ENCODE results near the gene TBC1D16. TPM values are rescaled to one million over a fixed set of nuclear protein-coding genes. Genes with fewer than 3 reads are reported as not detected.

Gene TBC1D16
- total RNA-seq, 1 experiment from 2014 or later = 55.4 TPM

DNA sequence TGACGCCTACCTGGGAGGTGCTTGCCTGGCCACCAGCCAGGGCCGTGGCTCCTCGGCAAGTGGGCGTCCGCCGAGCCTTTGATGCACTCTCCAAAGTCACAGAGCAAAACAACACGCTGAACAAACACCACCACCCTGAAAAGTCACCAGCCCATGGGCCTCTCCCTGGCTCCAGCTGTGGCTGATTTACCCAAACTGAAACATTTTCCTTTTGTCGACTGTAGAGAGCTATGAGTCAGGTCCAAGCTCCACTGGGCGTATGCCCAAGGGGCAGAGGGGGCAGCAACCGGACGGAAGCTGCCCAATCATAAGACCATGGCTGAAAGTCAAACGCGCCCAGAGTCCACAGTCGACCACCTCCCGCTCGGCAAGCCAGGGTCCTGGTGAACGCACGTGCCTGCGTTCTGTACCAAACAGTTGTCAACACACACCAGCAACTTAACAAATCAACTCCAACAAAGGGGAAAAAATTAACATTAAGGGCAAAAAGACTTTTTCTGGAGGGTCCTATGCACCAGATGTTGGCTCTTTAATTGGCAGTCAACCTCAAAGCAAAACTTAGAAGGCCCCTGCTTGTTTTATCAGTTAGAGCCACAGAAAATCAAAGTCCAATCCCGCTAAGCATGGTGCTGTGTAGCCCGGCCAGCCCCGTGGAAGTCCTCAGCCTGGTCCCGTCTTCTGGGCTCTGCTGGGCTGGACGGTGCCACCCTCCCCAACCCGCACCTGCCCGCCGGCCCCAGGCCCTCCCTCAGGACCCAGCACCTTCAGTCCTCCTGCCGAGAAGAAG lies 47.3 kb downstream of the TBC1D16 start:
- Histone ChIP-seq H3K9me3 (no peaks in the 10 kb centered on the region), H3K27me3 (replicated peaks; ENCODE audit: control insufficient read depth, insufficient read depth, low read length) (no peaks in the 10 kb centered on the region), H3K4me3 (ENCODE audit: low read depth, low read length) (no peak overlapping the region), H3K36me3 (ENCODE audit: control insufficient read depth, insufficient read depth, low read length) (no peaks in the 10 kb centered on the region; the same call in 1 of the 2 replicates), H3K4me1 (peaks cover 47% of the 10 kb centered on the region)
- DNase-seq = peak in 1 of 2 experiments; percentile 30
- ChIA-PET CTCF (no interaction called here), POLR2A (no interaction called here)
- Mint-ChIP-seq H3K36me3 (ENCODE audit: insufficient read depth, unreplicated experiment) (peaks cover 22% of the 10 kb centered on the region), H3K9me3 (ENCODE audit: unreplicated experiment) (no peaks in the 10 kb centered on the region), H3K27me3 (ENCODE audit: insufficient read depth, unreplicated experiment) (no peaks in the 10 kb centered on the region), H3K27ac (ENCODE audit: unreplicated experiment) (peak overlapping the region; percentile 77), H3K4me3 (ENCODE audit: unreplicated experiment) (peak overlapping the region; percentile 27), H3K4me1 (ENCODE audit: low read depth, unreplicated experiment) (peaks cover 43% of the 10 kb centered on the region)
- intact Hi-C loops (cut with micrococcal nuclease; ENCODE audit: unreplicated experiment) = no loop called here
- TF ChIP-seq, protein P1, sequence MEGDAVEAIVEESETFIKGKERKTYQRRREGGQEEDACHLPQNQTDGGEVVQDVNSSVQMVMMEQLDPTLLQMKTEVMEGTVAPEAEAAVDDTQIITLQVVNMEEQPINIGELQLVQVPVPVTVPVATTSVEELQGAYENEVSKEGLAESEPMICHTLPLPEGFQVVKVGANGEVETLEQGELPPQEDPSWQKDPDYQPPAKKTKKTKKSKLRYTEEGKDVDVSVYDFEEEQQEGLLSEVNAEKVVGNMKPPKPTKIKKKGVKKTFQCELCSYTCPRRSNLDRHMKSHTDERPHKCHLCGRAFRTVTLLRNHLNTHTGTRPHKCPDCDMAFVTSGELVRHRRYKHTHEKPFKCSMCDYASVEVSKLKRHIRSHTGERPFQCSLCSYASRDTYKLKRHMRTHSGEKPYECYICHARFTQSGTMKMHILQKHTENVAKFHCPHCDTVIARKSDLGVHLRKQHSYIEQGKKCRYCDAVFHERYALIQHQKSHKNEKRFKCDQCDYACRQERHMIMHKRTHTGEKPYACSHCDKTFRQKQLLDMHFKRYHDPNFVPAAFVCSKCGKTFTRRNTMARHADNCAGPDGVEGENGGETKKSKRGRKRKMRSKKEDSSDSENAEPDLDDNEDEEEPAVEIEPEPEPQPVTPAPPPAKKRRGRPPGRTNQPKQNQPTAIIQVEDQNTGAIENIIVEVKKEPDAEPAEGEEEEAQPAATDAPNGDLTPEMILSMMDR (IDR thresholded peaks at IDR 0.05; ENCODE audit: insufficient read depth in 1 of 2, low read depth in 1 of 2, low read length in 1 of 2, severe bottlenecking in 1 of 2, unreplicated experiment in 1 of 2) = no peak
- no TSS peak for BruUV-seq (replicated peaks)

GRCh38 chr17:79987935-79988184 lies 47.8 kb downstream of the TBC1D16 start:
- no peaks in the 10 kb centered on the region for H3K27me3 ChIP-seq (replicated peaks; ENCODE audit: control insufficient read depth, insufficient read depth, low read length)
- Mint-ChIP-seq H3K4me1 (ENCODE audit: low read depth, unreplicated experiment) (peaks cover 38% of the 10 kb centered on the region), H3K4me3 (ENCODE audit: unreplicated experiment) (no peak overlapping the region), H3K27me3 (ENCODE audit: insufficient read depth, unreplicated experiment) (no peaks in the 10 kb centered on the region), H3K36me3 (ENCODE audit: insufficient read depth, unreplicated experiment) (peaks cover 21% of the 10 kb centered on the region), H3K9me3 (ENCODE audit: unreplicated experiment) (no peaks in the 10 kb centered on the region), H3K27ac (ENCODE audit: unreplicated experiment) (peak overlapping the region; percentile 77)
- no peak for DNase-seq
- intact Hi-C loops (cut with micrococcal nuclease; ENCODE audit: unreplicated experiment) = no loop called here
- ChIA-PET POLR2A (no interaction called here), CTCF (no interaction called here)
- H3K4me1 ChIP-seq = peaks cover 42% of the 10 kb centered on the region
- BruUV-seq (replicated peaks) = no TSS peak
- H3K36me3 ChIP-seq (ENCODE audit: control insufficient read depth, insufficient read depth, low read length) = no peaks in the 10 kb centered on the region; the same call in 1 of the 2 replicates
- TF ChIP-seq, protein P1 (IDR thresholded peaks at IDR 0.05; ENCODE audit: insufficient read depth in 1 of 2, low read depth in 1 of 2, low read length in 1 of 2, severe bottlenecking in 1 of 2, unreplicated experiment in 1 of 2) = no peak
- no peak overlapping the region for H3K4me3 ChIP-seq (ENCODE audit: low read depth, low read length)
- no peaks in the 10 kb centered on the region for H3K9me3 ChIP-seq

DNA sequence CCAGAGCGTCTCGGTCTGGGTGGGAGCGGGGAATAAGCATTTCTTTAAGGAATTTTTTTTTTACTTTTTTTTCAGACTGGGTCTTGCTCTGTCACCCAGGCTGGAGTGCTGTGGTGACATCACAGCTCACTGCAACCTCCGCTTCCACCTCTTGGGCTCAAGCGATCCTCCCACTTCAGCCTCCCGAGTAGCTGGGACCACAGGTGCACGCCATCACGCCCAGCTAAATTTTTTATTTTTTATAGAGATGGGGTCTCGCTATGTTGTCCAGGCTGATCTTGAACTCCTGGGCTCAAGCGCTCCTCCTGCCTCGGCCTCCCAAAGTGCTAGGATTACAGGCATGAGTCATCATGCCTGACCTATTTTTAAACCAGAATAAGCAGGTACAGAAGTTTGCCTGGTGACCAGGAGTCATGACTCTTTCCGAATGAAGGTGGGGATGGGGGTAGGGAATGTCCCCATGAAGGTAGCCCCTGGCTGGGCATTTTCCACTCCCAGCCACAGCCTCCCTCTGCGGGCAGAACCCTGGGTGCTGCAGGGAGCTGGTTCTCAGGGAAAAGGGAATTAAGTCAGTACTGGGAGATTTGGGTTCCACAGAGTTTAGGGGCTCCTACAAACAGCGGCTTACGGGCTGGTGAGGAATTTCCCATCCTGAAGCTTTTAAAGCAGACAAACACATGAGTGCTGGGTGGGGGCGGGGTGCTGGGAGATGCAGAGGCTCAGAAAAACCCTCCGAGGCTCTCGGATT lies 48.3 kb downstream of the TBC1D16 start:
- Mint-ChIP-seq H3K36me3 (ENCODE audit: insufficient read depth, unreplicated experiment) (peaks cover 20% of the 10 kb centered on the region), H3K27ac (ENCODE audit: unreplicated experiment) (peak overlapping the region; percentile 77), H3K4me1 (ENCODE audit: low read depth, unreplicated experiment) (peaks cover 33% of the 10 kb centered on the region), H3K9me3 (ENCODE audit: unreplicated experiment) (no peaks in the 10 kb centered on the region), H3K27me3 (ENCODE audit: insufficient read depth, unreplicated experiment) (no peaks in the 10 kb centered on the region), H3K4me3 (ENCODE audit: unreplicated experiment) (no peak overlapping the region)
- peak in 1 of 2 experiments; percentile 32 for DNase-seq
- intact Hi-C loops (cut with micrococcal nuclease; ENCODE audit: unreplicated experiment) = no loop called here
- ChIA-PET CTCF (no interaction called here), POLR2A (no interaction called here)
- H3K4me3 ChIP-seq (ENCODE audit: low read depth, low read length) = no peak overlapping the region
- TF ChIP-seq, protein P1 (IDR thresholded peaks at IDR 0.05; ENCODE audit: insufficient read depth in 1 of 2, low read depth in 1 of 2, low read length in 1 of 2, severe bottlenecking in 1 of 2, unreplicated experiment in 1 of 2) = no peak
- no peaks in the 10 kb centered on the region; the same call in 1 of the 2 replicates for H3K36me3 ChIP-seq (ENCODE audit: control insufficient read depth, insufficient read depth, low read length)
- no peaks in the 10 kb centered on the region for H3K27me3 ChIP-seq (replicated peaks; ENCODE audit: control insufficient read depth, insufficient read depth, low read length)
- no TSS peak for BruUV-seq (replicated peaks)
- H3K9me3 ChIP-seq = no peaks in the 10 kb centered on the region
- peaks cover 38% of the 10 kb centered on the region for H3K4me1 ChIP-seq
